ENCODE results near the gene MYH10.

Gene MYH10

DNA sequence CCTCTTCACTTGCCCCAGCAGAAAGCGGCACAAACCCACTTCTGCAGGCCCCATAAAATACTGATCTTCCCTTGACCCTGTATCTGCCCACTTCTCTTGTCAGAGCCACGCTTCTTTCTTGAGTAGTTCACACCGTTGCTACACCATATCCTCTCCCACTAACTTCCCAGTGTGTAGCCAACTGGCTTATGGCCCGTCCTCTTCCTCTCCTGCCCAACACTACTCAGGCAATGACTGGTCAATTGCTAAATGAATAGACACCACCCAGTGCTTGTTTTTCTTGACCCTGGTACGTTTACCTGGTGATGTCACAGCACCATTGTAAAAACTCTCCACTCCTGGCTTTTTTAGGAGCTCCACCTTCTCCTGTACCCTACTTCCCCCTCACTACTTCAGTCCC is 107.9 kb downstream of the MYH10 start:
- no peak for TF ChIP-seq CTCF (IDR thresholded peaks at IDR 0.05; ENCODE audit: poor library complexity, severe bottlenecking)
- no peak overlapping the region for H3K27ac ChIP-seq (ENCODE audit: poor library complexity, severe bottlenecking)
- DNase-seq (ENCODE audit: low spot score) (no peak), ATAC-seq (ENCODE audit: low read depth) (no peak)
- peaks cover 40% of the 10 kb centered on the region for H3K36me3 ChIP-seq (ENCODE audit: low read depth)
- H3K27me3 ChIP-seq (ENCODE audit: insufficient read depth, poor library complexity, severe bottlenecking), result no peaks in the 10 kb centered on the region
- no peaks in the 10 kb centered on the region for H3K9me3 ChIP-seq (ENCODE audit: severe bottlenecking)
- no peak overlapping the region for H3K4me3 ChIP-seq (ENCODE audit: severe bottlenecking)
- H3K4me1 ChIP-seq (ENCODE audit: insufficient read depth, poor library complexity, severe bottlenecking), result no peaks in the 10 kb centered on the region

- ATAC-seq (ENCODE audit: low read depth), result no peak
- no peak for TF ChIP-seq CTCF (IDR thresholded peaks at IDR 0.05; ENCODE audit: poor library complexity, severe bottlenecking)
- H3K27me3 ChIP-seq (ENCODE audit: insufficient read depth, poor library complexity, severe bottlenecking), result no peaks in the 10 kb centered on the region
Observed at GRCh38 chr17:8520981-8521380, 109.5 kb downstream of the MYH10 start.

GRCh38 chr17:8518850-8519249 is 111.7 kb downstream of the MYH10 start:
- TF ChIP-seq CTCF (IDR thresholded peaks at IDR 0.05; ENCODE audit: poor library complexity, severe bottlenecking), result no peak
- Histone ChIP-seq H3K27me3 (ENCODE audit: insufficient read depth, poor library complexity, severe bottlenecking) (no peaks in the 10 kb centered on the region), H3K4me1 (ENCODE audit: insufficient read depth, poor library complexity, severe bottlenecking) (no peaks in the 10 kb centered on the region), H3K4me3 (ENCODE audit: severe bottlenecking) (no peak overlapping the region), H3K27ac (ENCODE audit: poor library complexity, severe bottlenecking) (no peak overlapping the region), H3K9me3 (ENCODE audit: severe bottlenecking) (no peaks in the 10 kb centered on the region), H3K36me3 (ENCODE audit: low read depth) (peaks cover 54% of the 10 kb centered on the region)
- DNase-seq (ENCODE audit: low spot score) (no peak), ATAC-seq (ENCODE audit: low read depth) (no peak)

More at GRCh38 chr17:8520981-8521380, 109.5 kb downstream of the MYH10 start:
- Histone ChIP-seq H3K36me3 (ENCODE audit: low read depth) (peaks cover 51% of the 10 kb centered on the region), H3K4me1 (ENCODE audit: insufficient read depth, poor library complexity, severe bottlenecking) (no peaks in the 10 kb centered on the region), H3K9me3 (ENCODE audit: severe bottlenecking) (no peaks in the 10 kb centered on the region), H3K27ac (ENCODE audit: poor library complexity, severe bottlenecking) (no peak overlapping the region), H3K4me3 (ENCODE audit: severe bottlenecking) (no peak overlapping the region)
- no peak for DNase-seq (ENCODE audit: low spot score)

GRCh38 chr17:8518326-8518725 is 112.2 kb downstream of the MYH10 start:
- Histone ChIP-seq H3K27me3 (ENCODE audit: insufficient read depth, poor library complexity, severe bottlenecking) (no peaks in the 10 kb centered on the region), H3K4me1 (ENCODE audit: insufficient read depth, poor library complexity, severe bottlenecking) (no peaks in the 10 kb centered on the region), H3K27ac (ENCODE audit: poor library complexity, severe bottlenecking) (no peak overlapping the region), H3K36me3 (ENCODE audit: low read depth) (peaks cover 59% of the 10 kb centered on the region), H3K4me3 (ENCODE audit: severe bottlenecking) (no peak overlapping the region), H3K9me3 (ENCODE audit: severe bottlenecking) (no peaks in the 10 kb centered on the region)
- no peak for TF ChIP-seq CTCF (IDR thresholded peaks at IDR 0.05; ENCODE audit: poor library complexity, severe bottlenecking)
- no peak for DNase-seq (ENCODE audit: low spot score)
- ATAC-seq (ENCODE audit: low read depth), result no peak

DNA sequence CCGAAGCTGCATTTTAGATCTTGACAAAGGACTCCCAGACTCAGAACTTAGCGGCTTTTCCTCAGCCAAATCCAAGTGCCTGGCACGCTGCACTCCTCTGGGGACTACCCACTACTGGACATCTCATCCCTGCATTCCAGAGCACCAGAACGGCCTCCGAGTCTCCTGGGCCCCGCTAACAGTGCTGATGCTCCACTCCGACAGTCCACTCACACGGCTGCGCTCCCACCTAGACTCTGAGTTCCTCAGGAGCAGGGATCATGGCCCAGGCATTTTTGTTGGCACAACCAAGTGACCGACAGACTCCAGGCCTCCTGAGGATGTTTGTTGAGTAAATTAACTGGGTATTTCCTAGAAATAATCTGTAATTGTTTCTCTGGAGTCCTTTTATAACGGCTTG is 115.7 kb downstream of the MYH10 start:
- H3K4me3 ChIP-seq (ENCODE audit: severe bottlenecking), result no peak overlapping the region
- ATAC-seq (ENCODE audit: low read depth) (no peak), DNase-seq (ENCODE audit: low spot score) (no peak)
- no peaks in the 10 kb centered on the region for H3K9me3 ChIP-seq (ENCODE audit: severe bottlenecking)
- no peaks in the 10 kb centered on the region for H3K27me3 ChIP-seq (ENCODE audit: insufficient read depth, poor library complexity, severe bottlenecking)
- H3K4me1 ChIP-seq (ENCODE audit: insufficient read depth, poor library complexity, severe bottlenecking), result no peaks in the 10 kb centered on the region
- no peak overlapping the region for H3K27ac ChIP-seq (ENCODE audit: poor library complexity, severe bottlenecking)
- peaks cover 76% of the 10 kb centered on the region for H3K36me3 ChIP-seq (ENCODE audit: low read depth)
- no peak for TF ChIP-seq CTCF (IDR thresholded peaks at IDR 0.05; ENCODE audit: poor library complexity, severe bottlenecking)

Data from RWPE2 (cell line).